OCI-LY3 (cell line): ENCODE results near the gene IRAK1.

Experiments used
- EZH2phosphoT487 ChIP-seq: fragments of 200-600 bp; shearing (Covaris generic); IDR thresholded peaks from 2 replicates; pipeline ENCODE4 v1.6.1; 2018; ENCODE audit warnings: antibody characterized with exemption, mixed run types, low read depth
- TF ChIP-seq, protein P1 (sequence below): fragments of 200-600, 300-600 bp; sonication (generic); IDR thresholded peaks from 2 replicates; pipeline ENCODE4 v1.5.1; 2014; ENCODE audit warnings: antibody characterized with exemption, low read length, low read depth

DNA sequence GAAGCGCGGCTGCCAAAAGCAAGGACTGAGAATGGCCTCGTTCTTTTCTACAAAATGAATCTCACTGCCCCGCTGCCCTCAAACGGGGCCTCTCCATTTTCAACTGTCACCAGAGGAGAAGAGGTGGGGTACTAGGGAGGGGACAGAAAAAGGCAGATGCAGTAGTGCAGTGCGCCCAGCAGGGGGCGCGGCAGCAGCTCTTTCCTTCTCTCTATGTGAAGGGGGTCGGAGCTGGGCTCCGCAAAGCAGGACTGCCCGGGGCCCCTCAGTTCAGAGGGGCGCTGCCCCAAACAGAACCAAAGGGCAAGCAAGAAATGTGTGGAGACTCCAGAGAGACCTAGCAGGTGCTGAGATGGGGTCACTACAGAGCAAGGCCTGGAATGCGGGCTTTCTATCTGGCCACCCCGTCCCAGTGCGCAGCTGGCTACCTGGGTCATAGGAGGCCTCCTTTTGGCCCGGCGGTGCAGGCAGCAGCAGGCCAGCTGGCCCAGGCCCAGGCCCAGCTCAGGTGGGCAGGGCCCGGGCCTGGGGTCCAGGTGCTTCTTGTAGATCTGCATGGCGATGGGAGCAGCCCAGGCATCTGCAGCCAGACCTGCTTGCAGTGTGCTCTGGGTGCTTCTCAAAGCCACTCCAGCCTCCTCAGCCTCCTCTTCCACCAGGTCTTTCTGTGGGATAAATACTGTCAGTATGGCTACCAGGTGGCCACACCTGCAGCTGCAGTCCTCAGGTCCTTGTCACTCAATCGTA lies 5.9 kb downstream of the IRAK1 start:
- TF ChIP-seq EZH2phosphoT487 = no peak
- TF ChIP-seq, protein P1, sequence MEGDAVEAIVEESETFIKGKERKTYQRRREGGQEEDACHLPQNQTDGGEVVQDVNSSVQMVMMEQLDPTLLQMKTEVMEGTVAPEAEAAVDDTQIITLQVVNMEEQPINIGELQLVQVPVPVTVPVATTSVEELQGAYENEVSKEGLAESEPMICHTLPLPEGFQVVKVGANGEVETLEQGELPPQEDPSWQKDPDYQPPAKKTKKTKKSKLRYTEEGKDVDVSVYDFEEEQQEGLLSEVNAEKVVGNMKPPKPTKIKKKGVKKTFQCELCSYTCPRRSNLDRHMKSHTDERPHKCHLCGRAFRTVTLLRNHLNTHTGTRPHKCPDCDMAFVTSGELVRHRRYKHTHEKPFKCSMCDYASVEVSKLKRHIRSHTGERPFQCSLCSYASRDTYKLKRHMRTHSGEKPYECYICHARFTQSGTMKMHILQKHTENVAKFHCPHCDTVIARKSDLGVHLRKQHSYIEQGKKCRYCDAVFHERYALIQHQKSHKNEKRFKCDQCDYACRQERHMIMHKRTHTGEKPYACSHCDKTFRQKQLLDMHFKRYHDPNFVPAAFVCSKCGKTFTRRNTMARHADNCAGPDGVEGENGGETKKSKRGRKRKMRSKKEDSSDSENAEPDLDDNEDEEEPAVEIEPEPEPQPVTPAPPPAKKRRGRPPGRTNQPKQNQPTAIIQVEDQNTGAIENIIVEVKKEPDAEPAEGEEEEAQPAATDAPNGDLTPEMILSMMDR = peak; percentile 82
